ENCODE measurements around the gene ARHGAP5. TPM values are rescaled to one million over a fixed set of nuclear protein-coding genes. Genes with fewer than 3 reads are reported as not detected.

ARHGAP5 gene
- total RNA-seq, 4 donors from 2014 or later = 101 to 124 (median 102) TPM

DNA sequence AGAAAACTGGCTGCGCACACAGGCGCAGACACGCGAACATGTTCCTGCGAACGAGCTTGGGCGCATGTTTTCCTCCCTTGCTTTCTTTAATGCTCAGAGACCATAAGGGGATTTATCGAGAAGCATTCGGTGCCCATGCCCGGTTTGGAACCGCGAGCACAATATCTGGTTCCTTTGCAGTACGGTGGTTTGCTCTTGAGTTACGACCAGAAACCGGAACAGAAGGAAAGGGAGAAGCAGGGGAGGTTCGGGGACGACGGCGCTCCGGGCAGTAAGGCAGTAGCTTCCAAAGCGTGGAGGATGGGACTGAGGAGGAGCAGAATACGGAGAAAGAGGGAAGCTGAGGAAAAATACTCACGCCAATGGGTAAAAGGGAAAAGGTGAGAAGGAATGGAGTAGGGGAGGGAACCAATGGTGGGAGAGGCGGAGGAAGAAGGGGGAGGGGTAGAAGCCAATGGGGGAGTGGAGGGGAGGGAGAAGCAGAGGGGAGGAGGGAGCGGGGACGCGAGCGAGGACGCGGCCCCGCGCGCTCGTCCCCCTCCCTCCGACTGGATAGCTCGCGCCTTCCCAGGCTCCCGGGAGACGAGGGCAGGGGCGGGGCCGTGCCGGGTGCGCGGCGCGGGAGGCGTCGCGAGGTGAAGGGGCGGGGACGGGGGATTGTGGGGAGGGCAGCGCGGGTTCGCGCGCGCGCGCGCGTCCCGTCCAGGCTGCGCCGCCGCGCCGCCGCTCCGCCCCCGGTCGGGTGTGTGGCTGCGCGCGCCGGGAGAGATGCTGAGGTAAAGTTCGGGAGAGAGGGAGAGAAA, 625 bp upstream of the ARHGAP5 start:
- TF ChIP-seq, protein P1, sequence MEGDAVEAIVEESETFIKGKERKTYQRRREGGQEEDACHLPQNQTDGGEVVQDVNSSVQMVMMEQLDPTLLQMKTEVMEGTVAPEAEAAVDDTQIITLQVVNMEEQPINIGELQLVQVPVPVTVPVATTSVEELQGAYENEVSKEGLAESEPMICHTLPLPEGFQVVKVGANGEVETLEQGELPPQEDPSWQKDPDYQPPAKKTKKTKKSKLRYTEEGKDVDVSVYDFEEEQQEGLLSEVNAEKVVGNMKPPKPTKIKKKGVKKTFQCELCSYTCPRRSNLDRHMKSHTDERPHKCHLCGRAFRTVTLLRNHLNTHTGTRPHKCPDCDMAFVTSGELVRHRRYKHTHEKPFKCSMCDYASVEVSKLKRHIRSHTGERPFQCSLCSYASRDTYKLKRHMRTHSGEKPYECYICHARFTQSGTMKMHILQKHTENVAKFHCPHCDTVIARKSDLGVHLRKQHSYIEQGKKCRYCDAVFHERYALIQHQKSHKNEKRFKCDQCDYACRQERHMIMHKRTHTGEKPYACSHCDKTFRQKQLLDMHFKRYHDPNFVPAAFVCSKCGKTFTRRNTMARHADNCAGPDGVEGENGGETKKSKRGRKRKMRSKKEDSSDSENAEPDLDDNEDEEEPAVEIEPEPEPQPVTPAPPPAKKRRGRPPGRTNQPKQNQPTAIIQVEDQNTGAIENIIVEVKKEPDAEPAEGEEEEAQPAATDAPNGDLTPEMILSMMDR (IDR thresholded peaks at IDR 0.05; ENCODE audit: low read depth) = no peak

DNA sequence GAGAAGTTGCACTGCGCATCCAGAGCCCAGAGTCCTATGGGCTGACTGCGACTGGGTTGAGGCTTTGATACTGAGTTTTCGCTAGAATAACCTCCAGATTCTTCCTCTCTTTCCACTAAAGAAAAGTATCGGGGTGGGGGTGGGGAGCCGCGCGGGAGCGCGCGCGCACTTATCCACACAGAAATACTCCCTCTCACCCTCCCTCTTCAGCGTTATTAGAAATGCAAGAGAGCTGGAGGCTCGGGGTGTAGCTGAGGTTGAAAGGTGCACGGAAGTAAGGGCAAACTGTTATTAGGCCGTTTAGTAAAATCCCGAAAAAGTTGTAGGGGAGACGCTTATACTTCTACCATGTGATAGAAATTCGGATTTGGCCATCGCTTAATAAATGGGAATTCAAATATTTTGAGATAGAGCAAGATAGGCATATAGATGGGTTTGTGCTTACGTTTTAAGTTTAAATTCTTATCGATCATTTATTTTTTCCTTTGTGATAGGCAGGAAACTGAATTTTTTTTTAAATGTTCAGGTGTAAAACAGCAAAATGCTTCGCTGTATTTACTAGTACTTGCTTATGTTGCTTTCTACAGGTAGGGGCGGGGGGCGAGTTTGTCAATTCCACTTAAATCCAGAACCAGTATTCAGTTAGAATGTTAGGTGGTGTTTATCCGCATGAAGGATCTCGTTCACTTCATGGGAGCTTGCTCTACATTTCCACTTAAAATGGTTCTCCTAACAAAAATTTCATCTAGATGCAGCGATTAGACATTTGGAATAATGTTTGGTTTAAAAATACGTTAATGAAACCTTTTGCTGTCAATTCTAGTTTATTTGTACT, 1.1 kb downstream of the ARHGAP5 start:
- TF ChIP-seq, protein P1 (IDR thresholded peaks at IDR 0.05; ENCODE audit: low read depth) = no peak

DNA sequence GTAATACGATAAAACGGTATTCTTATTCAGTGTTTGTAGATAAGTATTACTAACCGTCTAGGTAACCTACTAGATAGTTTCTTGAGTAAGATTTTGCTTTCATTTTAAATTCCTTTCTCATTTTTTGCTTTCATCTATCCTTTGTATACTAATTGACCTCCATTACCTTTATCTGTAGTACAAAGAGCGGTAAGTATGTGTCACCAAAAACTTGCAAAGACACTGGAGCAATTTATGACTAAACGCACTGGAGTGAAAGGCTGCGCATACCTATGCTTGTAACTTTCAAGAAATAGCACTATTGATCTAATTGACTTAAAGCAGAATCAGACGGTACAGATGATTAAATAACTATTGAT, 1.7 kb downstream of the ARHGAP5 start:
- TF ChIP-seq, protein P1 (IDR thresholded peaks at IDR 0.05; ENCODE audit: low read depth) = no peak

DNA sequence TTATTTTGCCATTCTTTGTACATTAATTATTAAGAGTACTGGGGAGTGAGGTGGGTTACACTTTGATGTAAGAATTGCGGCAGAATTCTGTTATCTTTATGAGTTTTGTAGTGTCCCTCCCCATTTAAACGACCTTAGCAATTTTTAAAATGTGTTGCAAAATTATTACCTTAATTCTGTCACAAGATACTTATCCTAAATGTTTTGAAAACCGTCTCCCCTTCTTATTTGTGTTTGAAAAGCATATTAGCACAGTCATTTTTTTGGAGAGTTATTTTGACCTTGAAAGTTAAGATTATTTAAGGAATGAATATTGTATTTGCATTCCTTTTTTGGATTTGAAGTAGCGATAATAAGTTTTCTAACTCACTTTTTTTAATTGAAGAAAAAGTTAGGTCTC, 2.2 kb downstream of the ARHGAP5 start:
- TF ChIP-seq, protein P1 (IDR thresholded peaks at IDR 0.05; ENCODE audit: low read depth) = no peak

DNA sequence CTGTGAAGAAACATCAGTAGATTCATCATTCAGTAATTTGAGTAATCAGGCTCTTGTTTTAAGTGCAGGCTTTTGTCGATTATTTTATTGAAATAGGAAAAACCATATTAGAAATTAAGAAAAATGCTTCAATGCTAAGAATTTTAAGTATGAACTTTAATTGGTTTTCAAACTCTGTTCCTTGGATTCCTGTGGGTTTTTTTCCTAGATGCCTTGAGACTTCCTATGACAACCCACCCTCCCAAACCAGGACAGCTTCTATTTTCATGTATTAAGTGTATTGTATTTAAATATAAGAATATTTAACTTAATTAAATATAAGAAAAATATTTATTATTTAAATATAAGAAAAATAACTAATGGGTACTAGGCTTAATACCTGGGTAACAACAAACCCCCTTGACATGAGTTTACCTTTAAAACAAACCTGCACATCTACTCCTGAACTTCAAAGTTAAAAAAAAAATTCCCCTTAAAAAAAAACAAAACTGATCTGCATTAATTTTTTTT, 3.0 kb downstream of the ARHGAP5 start:
- TF ChIP-seq, protein P1 (IDR thresholded peaks at IDR 0.05; ENCODE audit: low read depth) = no peak

- TF ChIP-seq, protein P1 (IDR thresholded peaks at IDR 0.05; ENCODE audit: low read depth) = no peak
Observed at GRCh38 chr14:32081901-32082300, 4.8 kb downstream of the ARHGAP5 start.

- TF ChIP-seq, protein P1 (IDR thresholded peaks at IDR 0.05; ENCODE audit: low read depth) = no peak
Observed at GRCh38 chr14:32083315-32083624, 6.2 kb downstream of the ARHGAP5 start.

Data from subcutaneous adipose tissue (tissue), 4 donors.